Mesothelial cell of epicardium (in vitro differentiated cells): ENCODE data around the gene HMGN4. TPM values are rescaled to one million over a fixed set of nuclear protein-coding genes. Genes with fewer than 3 reads are reported as not detected.

ENCODE experiments used
- DNase-seq, 2 experiments: peaks; one replicate each; pipeline ENCODE4 v3.0.0; 2021; ENCODE audit warnings: low spot score in 2 of 2; ENCODE audit not compliant: unreplicated experiment in 2 of 2
- H3K27ac Mint-ChIP-seq: 2 replicates; pipeline ENCODE4 v1.8.0; 2021; ENCODE audit warnings: mixed read lengths
- H3K27me3 Mint-ChIP-seq: 2 replicates; pipeline ENCODE4 v1.8.0; 2021; ENCODE audit warnings: low read depth, mixed read lengths
- H3K36me3 Mint-ChIP-seq: 2 replicates; pipeline ENCODE4 v1.8.0; 2021; ENCODE audit warnings: mixed read lengths
- H3K4me1 Mint-ChIP-seq: 2 replicates; pipeline ENCODE4 v1.8.0; 2021; ENCODE audit warnings: mixed read lengths
- H3K4me3 Mint-ChIP-seq: 2 replicates; pipeline ENCODE4 v1.8.0; 2021; ENCODE audit warnings: mild to moderate bottlenecking, moderate library complexity, mixed read lengths
- H3K9me3 Mint-ChIP-seq: 2 replicates; pipeline ENCODE4 v1.8.0; 2021; ENCODE audit warnings: mixed read lengths
- total RNA-seq: library from RNA; stranded (reverse); gene quantifications from 3 replicates; pipeline ENCODE4 v1.2.1, GENCODE V29; 2021
- TF ChIP-seq, protein P1 (sequence below): fragments of 200-600 bp; sonication (generic); IDR thresholded peaks from one replicate; pipeline ENCODE4 v1.5.0; 2021; ENCODE audit warnings: antibody characterized with exemption; ENCODE audit not compliant: unreplicated experiment

The HMGN4 gene
- total RNA-seq, 1 donor from 2014 or later, result 49.4 TPM

DNA sequence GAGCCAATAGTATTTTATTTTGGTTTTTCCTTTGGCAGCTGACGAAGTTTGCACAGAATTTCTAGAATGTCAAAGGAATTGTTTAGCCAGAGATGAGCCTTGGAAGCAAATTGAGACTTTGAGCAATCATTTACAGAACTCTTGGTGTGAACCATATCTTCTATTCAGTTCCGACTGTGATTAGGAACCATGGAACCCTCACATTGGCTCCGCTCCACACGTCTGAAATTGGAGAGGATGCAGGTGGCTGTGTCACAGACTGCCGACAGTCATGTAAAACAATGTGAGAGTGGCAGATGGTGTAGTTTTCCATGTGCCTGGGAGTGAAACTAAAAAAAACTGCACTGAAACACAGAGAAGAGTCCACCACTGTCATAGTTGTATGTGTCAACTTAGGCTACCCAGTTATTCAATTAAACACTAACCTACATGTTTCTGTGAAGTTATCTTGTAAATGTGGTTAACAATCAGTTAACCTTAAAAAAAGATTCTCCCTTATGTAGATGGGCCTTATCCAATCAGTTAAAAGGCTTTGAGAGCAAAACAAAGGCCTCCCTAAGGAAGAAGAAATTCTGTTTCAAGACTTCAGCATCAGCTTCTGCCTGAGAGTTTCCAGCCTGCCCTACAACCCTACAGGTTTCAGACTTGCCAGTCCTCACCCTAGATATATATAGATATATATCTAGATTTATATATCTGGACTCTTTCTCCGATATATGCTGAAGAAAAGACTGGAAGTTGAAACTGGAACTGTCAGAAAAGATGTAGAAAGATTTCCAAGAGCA is 3.3 kb upstream of the HMGN4 start:
- TF ChIP-seq, protein P1, sequence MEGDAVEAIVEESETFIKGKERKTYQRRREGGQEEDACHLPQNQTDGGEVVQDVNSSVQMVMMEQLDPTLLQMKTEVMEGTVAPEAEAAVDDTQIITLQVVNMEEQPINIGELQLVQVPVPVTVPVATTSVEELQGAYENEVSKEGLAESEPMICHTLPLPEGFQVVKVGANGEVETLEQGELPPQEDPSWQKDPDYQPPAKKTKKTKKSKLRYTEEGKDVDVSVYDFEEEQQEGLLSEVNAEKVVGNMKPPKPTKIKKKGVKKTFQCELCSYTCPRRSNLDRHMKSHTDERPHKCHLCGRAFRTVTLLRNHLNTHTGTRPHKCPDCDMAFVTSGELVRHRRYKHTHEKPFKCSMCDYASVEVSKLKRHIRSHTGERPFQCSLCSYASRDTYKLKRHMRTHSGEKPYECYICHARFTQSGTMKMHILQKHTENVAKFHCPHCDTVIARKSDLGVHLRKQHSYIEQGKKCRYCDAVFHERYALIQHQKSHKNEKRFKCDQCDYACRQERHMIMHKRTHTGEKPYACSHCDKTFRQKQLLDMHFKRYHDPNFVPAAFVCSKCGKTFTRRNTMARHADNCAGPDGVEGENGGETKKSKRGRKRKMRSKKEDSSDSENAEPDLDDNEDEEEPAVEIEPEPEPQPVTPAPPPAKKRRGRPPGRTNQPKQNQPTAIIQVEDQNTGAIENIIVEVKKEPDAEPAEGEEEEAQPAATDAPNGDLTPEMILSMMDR, result no peak
- DNase-seq, result no peak
- Mint-ChIP-seq H3K4me1 (peaks cover 38% of the 10 kb centered on the region), H3K27me3 (no peaks in the 10 kb centered on the region), H3K27ac (peak overlapping the region; percentile 81), H3K36me3 (no peaks in the 10 kb centered on the region), H3K9me3 (no peaks in the 10 kb centered on the region), H3K4me3 (no peak overlapping the region)

DNA sequence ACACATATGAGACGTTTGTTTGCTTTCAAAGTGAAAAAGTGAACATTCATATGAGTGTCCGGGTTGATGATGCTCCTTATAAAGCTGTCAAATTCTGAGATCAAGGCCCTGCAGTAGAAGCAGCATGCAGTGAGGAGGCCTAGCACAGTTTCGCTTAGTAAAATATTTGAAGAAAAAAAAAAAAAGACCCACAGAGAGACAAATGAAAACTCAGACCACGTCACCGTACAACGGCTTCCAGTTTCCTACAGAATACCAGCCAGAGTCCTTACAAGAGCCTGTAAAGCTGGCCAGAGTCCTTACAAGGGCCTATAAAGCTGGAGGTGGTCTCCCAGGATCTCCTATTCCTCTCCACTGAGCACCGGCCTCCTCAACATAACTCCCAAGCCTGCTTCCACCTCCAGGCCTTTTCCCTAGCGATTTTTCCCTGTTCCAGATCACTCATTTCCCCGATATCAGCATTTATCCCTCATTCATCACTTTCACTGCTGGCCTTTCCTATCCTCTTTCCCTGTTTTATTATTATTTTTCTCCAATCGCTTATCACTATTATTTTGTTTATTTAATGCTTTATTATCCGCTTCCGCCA is 1.5 kb upstream of the HMGN4 start:
- Mint-ChIP-seq H3K27me3 (no peaks in the 10 kb centered on the region), H3K4me1 (peaks cover 47% of the 10 kb centered on the region), H3K4me3 (peak overlapping the region; percentile 82), H3K36me3 (peaks cover 4% of the 10 kb centered on the region), H3K27ac (peak overlapping the region; percentile 98), H3K9me3 (no peaks in the 10 kb centered on the region)
- TF ChIP-seq, protein P1, result no peak
- DNase-seq, result peak in 1 of 2 experiments; percentile 46

DNA sequence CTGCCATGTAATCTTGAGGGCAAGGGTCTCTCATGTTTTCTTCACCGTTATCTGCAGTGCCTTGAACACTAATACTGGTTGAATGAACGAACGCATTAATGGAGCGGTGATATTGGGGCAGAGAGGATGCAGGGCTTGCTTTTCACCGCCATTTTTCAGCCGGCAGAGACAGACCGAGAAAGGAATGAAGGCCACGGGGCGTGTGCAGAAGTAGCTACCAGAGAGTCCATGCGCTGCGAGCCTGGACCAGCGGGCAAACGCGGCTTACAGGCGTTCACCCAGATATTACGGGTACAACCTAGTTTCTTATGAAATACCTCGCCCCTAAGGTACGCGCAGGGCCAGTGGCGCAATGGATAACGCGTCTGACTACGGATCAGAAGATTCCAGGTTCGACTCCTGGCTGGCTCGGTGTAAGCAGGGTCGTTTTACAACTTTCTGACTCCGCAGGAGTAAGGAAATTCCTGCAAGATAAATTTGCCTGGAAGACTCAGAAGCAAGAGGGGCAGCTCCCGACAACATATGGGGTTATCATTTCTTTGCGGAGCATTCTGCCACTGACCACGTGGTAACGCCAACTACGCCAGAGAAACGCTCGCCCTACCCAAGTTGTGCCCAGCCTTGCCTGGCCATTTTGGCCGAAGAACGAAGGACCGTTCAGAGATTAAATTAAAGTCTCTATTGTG is 863 bp upstream of the HMGN4 start:
- no peaks in the 10 kb centered on the region for H3K27me3 Mint-ChIP-seq
- no peaks in the 10 kb centered on the region for H3K9me3 Mint-ChIP-seq

DNA sequence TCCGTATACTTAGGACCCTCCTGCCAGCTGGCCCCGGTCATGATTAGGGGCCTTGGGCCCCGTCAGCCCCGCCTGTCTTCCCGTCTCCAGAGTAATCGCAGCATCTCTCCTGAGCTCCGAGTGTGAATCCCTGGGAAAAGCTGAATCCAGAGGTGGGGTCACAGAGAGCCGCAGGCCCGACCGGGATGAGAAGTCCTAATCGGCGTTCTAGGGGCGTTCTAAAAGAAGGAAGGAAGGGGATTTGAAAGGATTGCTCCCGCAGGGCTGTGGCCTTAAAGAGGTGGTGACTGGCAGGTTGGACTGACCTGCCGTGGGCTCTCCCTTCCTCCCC is 371 bp downstream of the HMGN4 start:
- TF ChIP-seq, protein P1, result no peak
- Mint-ChIP-seq H3K4me1 (peaks cover 36% of the 10 kb centered on the region), H3K27ac (peak overlapping the region; percentile 98), H3K27me3 (no peaks in the 10 kb centered on the region), H3K9me3 (no peaks in the 10 kb centered on the region), H3K36me3 (peaks cover 10% of the 10 kb centered on the region), H3K4me3 (peak overlapping the region; percentile 82)
- DNase-seq, result no peak

More for the DNA sequence above, 863 bp upstream of the HMGN4 start:
- Mint-ChIP-seq H3K27ac (peak overlapping the region; percentile 98), H3K4me3 (peak overlapping the region; percentile 82), H3K4me1 (peaks cover 45% of the 10 kb centered on the region), H3K36me3 (peaks cover 7% of the 10 kb centered on the region)
- TF ChIP-seq, protein P1, result no peak
- DNase-seq, result peak; percentile 69 to 93

DNA sequence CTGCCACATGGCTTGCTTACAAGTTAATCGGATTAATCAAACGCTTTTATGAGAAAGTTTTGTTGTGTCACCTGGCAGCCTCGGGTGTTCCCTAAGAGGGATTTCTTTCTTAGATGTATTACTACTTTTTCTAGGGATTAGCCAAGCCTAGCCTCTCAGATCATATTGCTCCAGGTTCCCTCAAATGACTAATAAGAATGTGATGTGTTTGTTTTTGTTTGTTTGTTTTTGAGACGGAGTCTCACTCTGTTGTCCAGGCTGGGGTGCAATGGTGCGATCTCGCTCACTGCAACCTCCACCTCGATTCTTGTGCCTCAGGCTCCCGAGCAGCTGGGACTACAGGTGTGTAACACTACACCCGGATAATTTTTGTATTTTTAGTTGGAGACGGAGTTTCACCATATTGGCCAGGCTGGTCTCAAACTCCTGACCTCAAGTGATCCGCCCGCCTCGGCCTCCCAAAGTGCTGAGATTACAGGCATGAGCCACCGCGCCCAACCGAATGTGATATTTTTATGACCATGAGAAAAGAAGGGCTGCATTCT is 977 bp downstream of the HMGN4 start:
- TF ChIP-seq, protein P1, result no peak
- no peaks in the 10 kb centered on the region for H3K27me3 Mint-ChIP-seq

More for the DNA sequence above, 977 bp downstream of the HMGN4 start:
- peak overlapping the region; percentile 98 for H3K27ac Mint-ChIP-seq
- no peak for DNase-seq
- no peaks in the 10 kb centered on the region for H3K9me3 Mint-ChIP-seq
- H3K36me3 Mint-ChIP-seq, result peaks cover 14% of the 10 kb centered on the region
- peaks cover 32% of the 10 kb centered on the region for H3K4me1 Mint-ChIP-seq
- H3K4me3 Mint-ChIP-seq, result peak overlapping the region; percentile 82
